Mesendoderm (in vitro differentiated cells): ENCODE data around the gene GALNT18.

ENCODE experiments used
- DNase-seq: peaks from one replicate; pipeline ENCODE4 v3.0.0; 2013
- H2AK5ac ChIP-seq: 2 replicates; pipeline ENCODE4 v1.6.1; 2013; ENCODE audit warnings: low read length, inconsistent platforms
- H2BK120ac ChIP-seq: 2 replicates; pipeline ENCODE4 v1.6.1; 2013; ENCODE audit warnings: low read depth, mild to moderate bottlenecking, low read length, moderate library complexity, mixed read lengths
- H2BK15ac ChIP-seq: replicated peaks from 2 replicates; pipeline ENCODE4 v1.6.1; 2013; ENCODE audit warnings: low read depth, mild to moderate bottlenecking, moderate library complexity
- H2BK5ac ChIP-seq: 2 replicates; pipeline ENCODE4 v1.6.1; 2013; ENCODE audit warnings: low read length, inconsistent platforms
- H3K18ac ChIP-seq: 2 replicates; pipeline ENCODE4 v1.6.1; 2013; ENCODE audit warnings: mild to moderate bottlenecking, low read length, mixed read lengths
- H3K23ac ChIP-seq: one replicate; pipeline ENCODE4 v1.6.1; 2013; ENCODE audit warnings: low read length
- H3K27ac ChIP-seq: 2 replicates; pipeline ENCODE4 v1.5.1; 2013; ENCODE audit warnings: low read depth, mild to moderate bottlenecking, inconsistent platforms, low read length, moderate library complexity
- H3K27me3 ChIP-seq: 2 replicates; pipeline ENCODE4 v1.6.1; 2013; ENCODE audit warnings: low read length, control low read depth, mild to moderate bottlenecking, inconsistent platforms; ENCODE audit not compliant: insufficient read depth, poor library complexity
- H3K36me3 ChIP-seq: 2 replicates; pipeline ENCODE4 v1.6.1; 2013; ENCODE audit warnings: low read length, inconsistent platforms; ENCODE audit not compliant: control insufficient read depth, insufficient read depth
- H3K4ac ChIP-seq: one replicate; pipeline ENCODE4 v1.6.1; 2013; ENCODE audit warnings: low read depth, mild to moderate bottlenecking, low read length, moderate library complexity
- H3K4me1 ChIP-seq: 2 replicates; pipeline ENCODE4 v1.6.1; 2013; ENCODE audit warnings: low read depth, low read length, inconsistent platforms; ENCODE audit not compliant: control insufficient read depth
- H3K4me2 ChIP-seq: 2 replicates; pipeline ENCODE4 v1.6.1; 2013; ENCODE audit warnings: low read length
- H3K4me3 ChIP-seq: 2 replicates; pipeline ENCODE4 v1.5.1; 2013; ENCODE audit warnings: mild to moderate bottlenecking, low read length
- H3K56ac ChIP-seq: one replicate; pipeline ENCODE4 v1.6.1; 2013; ENCODE audit warnings: low read length
- H3K79me1 ChIP-seq: 2 replicates; pipeline ENCODE4 v1.6.1; 2013; ENCODE audit warnings: low read length, inconsistent platforms
- H3K79me2 ChIP-seq: 2 replicates; pipeline ENCODE4 v1.6.1; 2013; ENCODE audit warnings: mild to moderate bottlenecking, low read length; ENCODE audit not compliant: control insufficient read depth, insufficient read depth
- H3K9ac ChIP-seq: 2 replicates; pipeline ENCODE4 v1.6.1; 2013; ENCODE audit warnings: low read length, inconsistent platforms
- H4K5ac ChIP-seq: one replicate; pipeline ENCODE4 v1.6.1; 2013; ENCODE audit warnings: low read length
- H4K8ac ChIP-seq: one replicate; pipeline ENCODE4 v1.6.1; 2013; ENCODE audit warnings: low read depth, mild to moderate bottlenecking, control low read depth, low read length, moderate library complexity
- WGBS: extraction: QIAGEN DNeasy Blood & Tissue Kit; methylation state at CpG from one replicate; pipeline ENCODE4 v1.1.7; 2013; ENCODE audit warnings: low lambda C conversion rate, missing lambda C conversion rate; ENCODE audit not compliant: insufficient coverage; ENCODE audit errors: extremely low coverage; 5-methylcytosine and 5-hydroxymethylcytosine counted together

Gene GALNT18

GRCh38 chr11:11537372-11537771 lies 84.4 kb downstream of the GALNT18 start:
- H2AK5ac ChIP-seq, result no peak overlapping the region
- H2BK120ac ChIP-seq, result no peak overlapping the region
- H3K79me2 ChIP-seq, result no peaks in the 10 kb centered on the region
- H4K5ac ChIP-seq, result no peak overlapping the region
- H3K56ac ChIP-seq, result no peak overlapping the region
- no peaks in the 10 kb centered on the region for H3K79me1 ChIP-seq
- no peak overlapping the region for H3K4ac ChIP-seq
- DNase-seq, result no peak
- no peak overlapping the region for H3K27ac ChIP-seq
- WGBS, result no CpG with 5 or more reads among the region's 2 CpGs
- no peak overlapping the region for H2BK5ac ChIP-seq
- no peak overlapping the region for H3K9ac ChIP-seq
- no peak overlapping the region for H3K23ac ChIP-seq
- no peak overlapping the region for H2BK15ac ChIP-seq
- H3K4me2 ChIP-seq, result no peak overlapping the region
- H4K8ac ChIP-seq, result no peak overlapping the region
- no peak overlapping the region for H3K18ac ChIP-seq
- no peaks in the 10 kb centered on the region for H3K4me1 ChIP-seq
- H3K36me3 ChIP-seq, result no peaks in the 10 kb centered on the region
- H3K4me3 ChIP-seq, result no peak overlapping the region
- no peaks in the 10 kb centered on the region for H3K27me3 ChIP-seq

GRCh38 chr11:11536650-11537049 lies 85.2 kb downstream of the GALNT18 start:
- no peak overlapping the region for H3K4me2 ChIP-seq
- H3K4me1 ChIP-seq, result no peaks in the 10 kb centered on the region
- H3K4me3 ChIP-seq, result no peak overlapping the region
- H3K79me2 ChIP-seq, result no peaks in the 10 kb centered on the region
- no peak overlapping the region for H4K8ac ChIP-seq
- no peak overlapping the region for H3K23ac ChIP-seq
- no peak overlapping the region for H4K5ac ChIP-seq
- H3K9ac ChIP-seq, result no peak overlapping the region
- no peaks in the 10 kb centered on the region for H3K27me3 ChIP-seq
- H3K56ac ChIP-seq, result no peak overlapping the region
- H3K18ac ChIP-seq, result no peak overlapping the region
- no peak overlapping the region for H2BK120ac ChIP-seq
- no peaks in the 10 kb centered on the region for H3K36me3 ChIP-seq
- H3K79me1 ChIP-seq, result no peaks in the 10 kb centered on the region
- WGBS, result no CpG with 5 or more reads among the region's 3 CpGs
- DNase-seq, result no peak
- no peak overlapping the region for H2BK5ac ChIP-seq
- no peak overlapping the region for H2BK15ac ChIP-seq
- H3K27ac ChIP-seq, result no peak overlapping the region
- no peak overlapping the region for H2AK5ac ChIP-seq
- H3K4ac ChIP-seq, result no peak overlapping the region

GRCh38 chr11:11535611-11536010 lies 86.2 kb downstream of the GALNT18 start:
- H4K5ac ChIP-seq, result no peak overlapping the region
- H3K56ac ChIP-seq, result no peak overlapping the region
- no peak overlapping the region for H3K18ac ChIP-seq
- H4K8ac ChIP-seq, result no peak overlapping the region
- DNase-seq, result peak; percentile 65
- no peak overlapping the region for H3K27ac ChIP-seq
- no peak overlapping the region for H3K4ac ChIP-seq
- no peak overlapping the region for H2AK5ac ChIP-seq
- no peak overlapping the region for H2BK120ac ChIP-seq
- H3K23ac ChIP-seq, result no peak overlapping the region
- no peaks in the 10 kb centered on the region for H3K79me1 ChIP-seq
- no peak overlapping the region for H2BK5ac ChIP-seq
- H3K27me3 ChIP-seq, result no peaks in the 10 kb centered on the region
- no peaks in the 10 kb centered on the region for H3K79me2 ChIP-seq
- no peak overlapping the region for H3K9ac ChIP-seq
- H3K36me3 ChIP-seq, result no peaks in the 10 kb centered on the region
- H2BK15ac ChIP-seq, result no peak overlapping the region
- H3K4me1 ChIP-seq, result no peaks in the 10 kb centered on the region
- H3K4me2 ChIP-seq, result no peak overlapping the region
- no peak overlapping the region for H3K4me3 ChIP-seq
- WGBS, result no CpG with 5 or more reads among the region's 6 CpGs

- WGBS, result no CpG with 5 or more reads among the region's 4 CpGs
- no peak overlapping the region for H2BK5ac ChIP-seq
- no peak overlapping the region for H3K18ac ChIP-seq
- no peaks in the 10 kb centered on the region for H3K27me3 ChIP-seq
- H3K4me1 ChIP-seq, result no peaks in the 10 kb centered on the region
- H3K79me2 ChIP-seq, result no peaks in the 10 kb centered on the region
- no peaks in the 10 kb centered on the region for H3K79me1 ChIP-seq
- H4K8ac ChIP-seq, result no peak overlapping the region
- no peak overlapping the region for H3K27ac ChIP-seq
- H3K4me3 ChIP-seq, result no peak overlapping the region
- no peak overlapping the region for H3K23ac ChIP-seq
- H4K5ac ChIP-seq, result no peak overlapping the region
- no peak overlapping the region for H3K56ac ChIP-seq
- H2BK120ac ChIP-seq, result no peak overlapping the region
- H3K36me3 ChIP-seq, result no peaks in the 10 kb centered on the region
- no peak overlapping the region for H2BK15ac ChIP-seq
- no peak overlapping the region for H3K4me2 ChIP-seq
- no peak overlapping the region for H2AK5ac ChIP-seq
- H3K4ac ChIP-seq, result no peak overlapping the region
- no peak overlapping the region for H3K9ac ChIP-seq
- DNase-seq, result no peak
These were observed 86.8 kb downstream of the GALNT18 start for GRCh38 chr11:11534981-11535380.

GRCh38 chr11:11533751-11534150 lies 88.1 kb downstream of the GALNT18 start:
- H2BK5ac ChIP-seq, result no peak overlapping the region
- H3K9ac ChIP-seq, result no peak overlapping the region
- H3K4me1 ChIP-seq, result no peaks in the 10 kb centered on the region
- no peak overlapping the region for H3K23ac ChIP-seq
- DNase-seq, result no peak
- no peak overlapping the region for H2BK15ac ChIP-seq
- H3K18ac ChIP-seq, result no peak overlapping the region
- no peak overlapping the region for H3K4me2 ChIP-seq
- H3K79me2 ChIP-seq, result no peaks in the 10 kb centered on the region
- no peak overlapping the region for H2BK120ac ChIP-seq
- no peaks in the 10 kb centered on the region for H3K27me3 ChIP-seq
- H3K79me1 ChIP-seq, result no peaks in the 10 kb centered on the region
- H3K4me3 ChIP-seq, result no peak overlapping the region
- H4K8ac ChIP-seq, result no peak overlapping the region
- H3K36me3 ChIP-seq, result no peaks in the 10 kb centered on the region
- H3K27ac ChIP-seq, result no peak overlapping the region
- H3K4ac ChIP-seq, result no peak overlapping the region
- H3K56ac ChIP-seq, result no peak overlapping the region
- no peak overlapping the region for H2AK5ac ChIP-seq
- no peak overlapping the region for H4K5ac ChIP-seq
- whole genome bisulfite sequencing, result no CpG with 5 or more reads among the region's 7 CpGs

GRCh38 chr11:11533057-11533456 lies 88.7 kb downstream of the GALNT18 start:
- DNase-seq, result no peak
- Histone ChIP-seq H2BK15ac (no peak overlapping the region), H3K18ac (no peak overlapping the region), H2AK5ac (no peak overlapping the region), H3K4me2 (no peak overlapping the region), H4K8ac (no peak overlapping the region), H3K4me1 (no peaks in the 10 kb centered on the region), H3K79me1 (no peaks in the 10 kb centered on the region), H3K27ac (no peak overlapping the region), H3K9ac (no peak overlapping the region), H3K4me3 (no peak overlapping the region), H2BK120ac (no peak overlapping the region), H3K27me3 (no peaks in the 10 kb centered on the region), H3K23ac (no peak overlapping the region), H4K5ac (no peak overlapping the region), H3K56ac (no peak overlapping the region), H2BK5ac (no peak overlapping the region), H3K4ac (no peak overlapping the region), H3K36me3 (no peaks in the 10 kb centered on the region), H3K79me2 (no peaks in the 10 kb centered on the region)
- no CpG with 5 or more reads among the region's 2 CpGs for WGBS
